ENCODE data around the gene STC2. TPM values are rescaled to one million over a fixed set of nuclear protein-coding genes. Genes with fewer than 3 reads are reported as not detected.

Gene STC2
- total RNA-seq, 1 experiment from 2014 or later = 60.4 TPM

GRCh38 chr5:173327084-173327947, 898 bp downstream of the STC2 start:
- Mint-ChIP-seq H3K4me1 (ENCODE audit: low read depth, unreplicated experiment) (peaks cover 28% of the 10 kb centered on the region), H3K9me3 (ENCODE audit: low read depth, unreplicated experiment) (peaks cover 2% of the 10 kb centered on the region), H3K36me3 (ENCODE audit: insufficient read depth, unreplicated experiment) (peaks cover 82% of the 10 kb centered on the region), H3K27me3 (ENCODE audit: unreplicated experiment) (no peaks in the 10 kb centered on the region), H3K4me3 (ENCODE audit: low read depth, unreplicated experiment) (peak overlapping the region; percentile 81), H3K27ac (ENCODE audit: unreplicated experiment) (peak overlapping the region; percentile 93)
- no TSS peak for BruUV-seq (replicated peaks)
- DNase-seq = peak; percentile 41
- CTCF ChIA-PET = interaction anchor here (1.0 to 1.4 kb wide), 3 partner anchors 25 to 343 kb away, joined by 3 to 7 read pairs (median 3); partner anchors contain the start of gene ATP6V0E1
- TF ChIP-seq CTCF (IDR thresholded peaks at IDR 0.05; ENCODE audit: unreplicated experiment) = no peak
- intact Hi-C loops (cut with micrococcal nuclease; ENCODE audit: unreplicated experiment) = loop anchor here (5.0 to 10.0 kb wide), 2 partner anchors 185 to 247 kb away; no protein-coding TSS in a partner anchor

DNA sequence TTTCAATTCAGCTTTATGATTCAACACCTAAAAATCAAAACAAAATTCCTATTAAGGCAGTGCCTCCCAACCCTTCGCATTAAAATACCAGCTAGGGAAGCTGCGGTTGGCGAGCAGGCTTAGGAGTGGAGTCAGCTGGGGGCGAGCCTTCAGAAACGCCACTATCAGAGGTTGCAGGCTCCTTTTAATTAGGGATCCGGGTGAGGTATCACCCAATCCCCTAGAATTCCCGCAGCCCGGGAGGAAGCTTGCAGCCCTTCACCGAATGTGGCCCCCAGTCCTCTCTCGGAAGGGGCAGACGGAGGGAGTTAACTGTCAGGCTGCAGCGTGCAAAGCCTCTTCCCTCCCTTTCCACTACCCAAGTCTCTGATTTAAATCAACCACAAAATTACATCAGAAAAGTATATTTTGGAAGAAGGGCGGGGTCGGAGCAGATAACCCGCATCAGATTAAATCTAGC, 1.7 kb downstream of the STC2 start:
- CTCF ChIA-PET = interaction anchor here (0.5 to 1.0 kb wide), 2 partner anchors 30 to 316 kb away, joined by 3 read pairs; no protein-coding TSS in a partner anchor
- no TSS peak for BruUV-seq (replicated peaks)
- Mint-ChIP-seq H3K4me3 (ENCODE audit: low read depth, unreplicated experiment) (peak overlapping the region; percentile 81), H3K27ac (ENCODE audit: unreplicated experiment) (peak overlapping the region; percentile 43), H3K9me3 (ENCODE audit: low read depth, unreplicated experiment) (no peaks in the 10 kb centered on the region), H3K36me3 (ENCODE audit: insufficient read depth, unreplicated experiment) (peaks cover 90% of the 10 kb centered on the region), H3K4me1 (ENCODE audit: low read depth, unreplicated experiment) (peaks cover 28% of the 10 kb centered on the region), H3K27me3 (ENCODE audit: unreplicated experiment) (no peaks in the 10 kb centered on the region)
- intact Hi-C loops (cut with micrococcal nuclease; ENCODE audit: unreplicated experiment) = loop anchor here (5.0 to 10.0 kb wide), 2 partner anchors 186 to 248 kb away; no protein-coding TSS in a partner anchor
- DNase-seq = peak; percentile 27
- TF ChIP-seq CTCF (IDR thresholded peaks at IDR 0.05; ENCODE audit: unreplicated experiment) = no peak

DNA sequence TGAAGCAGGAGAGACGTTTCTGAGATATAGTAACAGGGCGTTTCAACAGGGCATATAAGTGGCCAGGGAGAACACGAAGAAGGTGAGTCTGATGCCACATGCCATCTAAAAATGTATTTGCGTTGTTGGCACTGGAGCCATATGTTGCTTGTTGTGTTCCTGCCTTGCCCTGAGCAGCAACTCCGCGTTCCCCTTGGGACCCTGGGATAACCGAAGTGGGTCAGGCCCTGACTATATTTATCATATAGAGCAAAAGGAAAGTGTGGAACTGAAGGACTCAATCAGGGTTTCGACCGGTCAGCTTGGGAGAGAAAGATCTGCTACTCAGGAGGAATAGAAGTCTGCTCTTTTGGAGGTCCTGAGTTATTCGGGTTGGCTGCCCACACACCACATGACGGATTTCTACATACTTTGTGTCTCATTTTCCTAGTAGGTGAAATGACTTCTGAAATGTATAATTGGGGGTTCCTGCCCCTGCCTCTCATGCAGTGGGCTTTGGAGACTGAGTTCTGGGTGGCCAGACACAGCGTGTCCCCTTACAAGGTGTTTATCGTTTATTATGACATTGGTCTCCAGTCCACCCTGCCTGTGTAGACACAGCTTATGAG, 3.0 kb downstream of the STC2 start:
- Mint-ChIP-seq H3K36me3 (ENCODE audit: insufficient read depth, unreplicated experiment) (peaks cover 100% of the 10 kb centered on the region), H3K4me3 (ENCODE audit: low read depth, unreplicated experiment) (peak overlapping the region; percentile 81), H3K4me1 (ENCODE audit: low read depth, unreplicated experiment) (peaks cover 28% of the 10 kb centered on the region), H3K27me3 (ENCODE audit: unreplicated experiment) (no peaks in the 10 kb centered on the region), H3K27ac (ENCODE audit: unreplicated experiment) (no peak overlapping the region), H3K9me3 (ENCODE audit: low read depth, unreplicated experiment) (no peaks in the 10 kb centered on the region)
- CTCF ChIA-PET = no interaction called here
- DNase-seq = no peak
- no peak for TF ChIP-seq CTCF (IDR thresholded peaks at IDR 0.05; ENCODE audit: unreplicated experiment)
- intact Hi-C loops (cut with micrococcal nuclease; ENCODE audit: unreplicated experiment) = loop anchor here (5.0 to 10.0 kb wide), 2 partner anchors 187 to 250 kb away; no protein-coding TSS in a partner anchor
- no TSS peak for BruUV-seq (replicated peaks)

- Mint-ChIP-seq H3K36me3 (ENCODE audit: insufficient read depth, unreplicated experiment) (peaks cover 100% of the 10 kb centered on the region), H3K27ac (ENCODE audit: unreplicated experiment) (no peak overlapping the region), H3K27me3 (ENCODE audit: unreplicated experiment) (no peaks in the 10 kb centered on the region), H3K4me3 (ENCODE audit: low read depth, unreplicated experiment) (peak overlapping the region; percentile 81), H3K9me3 (ENCODE audit: low read depth, unreplicated experiment) (no peaks in the 10 kb centered on the region), H3K4me1 (ENCODE audit: low read depth, unreplicated experiment) (peaks cover 28% of the 10 kb centered on the region)
- no peak for TF ChIP-seq CTCF (IDR thresholded peaks at IDR 0.05; ENCODE audit: unreplicated experiment)
- no TSS peak for BruUV-seq (replicated peaks)
- CTCF ChIA-PET = no interaction called here
- intact Hi-C loops (cut with micrococcal nuclease; ENCODE audit: unreplicated experiment) = loop anchor here (5.0 to 10.0 kb wide), 2 partner anchors 188 to 250 kb away; no protein-coding TSS in a partner anchor
- no peak for DNase-seq
Observed at GRCh38 chr5:173324115-173325001, 3.9 kb downstream of the STC2 start.

Measured in Calu3 (cell line).